ENCODE results near the gene TUFM.
"Not testable (repeated sequence)": the region's sequence is repeated elsewhere in the genome, so short reads cannot be mapped to it uniquely, and the experiment has no call there.

Gene TUFM

GRCh38 chr16:28839004-28839639, 7.0 kb downstream of the TUFM start:
- DNase-seq (ENCODE audit: low read depth in 2 of 2): no peak

DNA sequence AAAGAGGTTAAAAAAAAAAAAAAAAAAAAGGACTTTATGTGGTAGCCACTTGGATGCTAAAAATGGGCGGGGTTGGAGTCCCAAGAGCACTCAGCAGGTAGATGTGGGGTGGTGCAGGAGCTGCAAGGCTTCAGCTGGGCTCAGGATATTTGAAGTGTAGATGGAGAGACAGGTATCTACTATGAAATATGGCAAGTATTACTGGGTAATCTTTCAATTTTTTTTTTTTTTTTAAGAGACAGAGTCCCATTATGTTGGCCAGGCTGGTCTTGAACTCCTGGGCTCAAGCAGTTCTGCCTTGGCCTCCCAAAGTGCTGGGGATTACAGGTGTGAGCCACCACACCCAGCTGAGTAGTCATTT, 7.6 kb downstream of the TUFM start:
- no peak for DNase-seq (ENCODE audit: low read depth in 2 of 2)

DNA sequence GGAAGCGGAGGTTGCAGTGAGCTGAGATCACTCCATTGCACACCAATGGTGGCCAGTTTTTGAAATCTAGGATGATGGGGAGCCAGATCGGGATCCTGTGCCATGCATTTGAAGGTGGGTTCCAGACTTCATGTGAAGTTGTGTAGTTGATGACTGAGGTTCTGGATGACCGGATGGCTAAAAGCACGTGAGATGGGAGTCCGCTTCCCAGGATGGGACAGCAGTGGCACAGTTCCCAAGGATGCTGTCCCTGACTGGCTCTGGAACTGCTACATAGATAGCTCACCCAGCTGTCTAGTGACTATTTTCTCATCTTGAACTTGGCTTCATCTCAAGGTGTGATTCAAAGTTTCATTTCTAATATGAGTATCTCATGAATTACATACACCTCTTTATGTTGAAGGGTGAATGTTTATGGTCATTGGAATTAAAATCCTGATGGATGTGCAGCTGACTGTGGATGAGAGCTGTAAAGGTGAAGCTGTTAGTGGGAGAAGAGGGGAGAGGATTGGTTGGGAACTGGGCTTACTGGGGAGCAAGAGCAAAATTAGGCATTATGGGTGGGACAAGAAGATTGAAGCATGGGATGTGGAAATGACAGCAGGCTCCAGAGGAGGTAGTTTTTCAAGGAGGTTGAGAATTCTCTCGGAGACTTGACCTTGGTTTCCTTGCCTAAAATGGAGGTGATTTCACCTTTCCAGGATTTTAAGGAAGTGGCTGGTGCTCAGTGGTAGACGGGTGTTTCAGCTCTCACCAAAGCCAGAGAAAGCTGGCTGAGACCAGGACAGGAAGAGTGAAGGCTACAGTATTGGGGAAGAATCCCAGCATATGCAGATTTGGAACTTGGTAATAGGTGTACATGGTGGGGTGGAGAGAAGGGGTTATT, 8.2 kb downstream of the TUFM start:
- DNase-seq (ENCODE audit: low read depth in 2 of 2): no peak

DNA sequence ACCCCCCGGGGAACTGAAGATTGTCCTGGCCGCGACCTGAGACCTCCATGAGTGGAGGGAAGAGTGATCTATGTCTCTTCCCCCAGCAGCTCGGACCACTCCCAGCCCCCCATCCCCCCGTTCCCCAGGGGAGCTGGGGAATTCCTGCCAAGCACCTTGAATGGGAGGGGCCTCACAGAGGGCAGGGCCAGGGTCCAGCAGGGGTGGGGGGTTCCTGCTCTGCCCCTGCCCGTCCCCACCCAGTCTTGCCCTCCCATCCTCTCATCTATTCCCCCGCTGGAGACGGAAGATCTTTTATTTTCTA, 9.4 kb downstream of the TUFM start:
- DNase-seq (ENCODE audit: low read depth in 2 of 2): no peak

GRCh38 chr16:28835864-28836760, 10.0 kb downstream of the TUFM start:
- no peak for DNase-seq (ENCODE audit: low read depth in 2 of 2)

GRCh38 chr16:28834873-28835863, 11.0 kb downstream of the TUFM start:
- no peak for DNase-seq (ENCODE audit: low read depth in 2 of 2)

GRCh38 chr16:28834349-28834748, 11.8 kb downstream of the TUFM start:
- no peak for DNase-seq (ENCODE audit: low read depth in 2 of 2)

DNA sequence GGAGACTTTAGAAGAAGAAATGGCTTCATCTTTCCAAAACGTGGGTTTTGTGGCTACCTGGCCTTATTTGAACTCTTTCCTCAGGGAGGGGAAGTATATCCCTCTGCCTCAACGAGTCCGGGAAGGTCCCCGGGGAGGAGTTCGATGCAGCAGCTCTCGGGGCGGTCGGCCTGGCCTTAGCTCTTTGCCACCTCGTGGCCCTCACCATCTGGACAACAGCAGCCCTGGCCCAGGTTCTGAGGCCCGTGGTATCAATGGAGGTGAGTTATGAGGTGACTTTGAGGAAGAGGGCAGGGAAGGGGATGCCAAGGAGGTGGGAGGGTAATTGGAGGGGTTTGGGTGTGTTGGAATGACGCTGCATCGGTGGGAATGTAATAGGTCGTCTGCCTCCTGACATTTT, 15.6 kb downstream of the TUFM start:
- no peak for DNase-seq (ENCODE audit: low read depth in 2 of 2)

- DNase-seq (ENCODE audit: low read depth in 2 of 2): no peak
These were observed 16.4 kb downstream of the TUFM start for GRCh38 chr16:28829747-28830146.

DNA sequence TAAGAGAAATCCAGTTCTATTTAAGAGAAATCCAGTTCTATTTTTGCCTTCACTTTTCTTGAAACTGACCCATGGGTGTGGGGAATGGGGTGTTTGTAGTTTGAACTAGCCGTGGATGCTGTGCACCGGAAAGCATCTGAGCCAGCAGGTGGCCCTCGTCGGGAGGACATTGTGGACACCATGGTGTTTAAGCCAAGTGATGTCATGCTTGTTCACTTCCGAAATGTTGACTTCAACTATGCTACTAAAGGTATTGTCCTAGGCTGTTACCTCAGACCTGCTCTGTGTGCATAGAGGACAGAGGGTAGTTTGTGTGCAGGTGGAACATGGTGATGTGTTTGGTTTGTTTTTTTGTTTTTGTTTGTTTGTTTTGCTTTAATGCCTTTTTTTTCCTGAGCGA, 20.0 kb downstream of the TUFM start:
- DNase-seq (ENCODE audit: low read depth in 2 of 2): no peak

DNA sequence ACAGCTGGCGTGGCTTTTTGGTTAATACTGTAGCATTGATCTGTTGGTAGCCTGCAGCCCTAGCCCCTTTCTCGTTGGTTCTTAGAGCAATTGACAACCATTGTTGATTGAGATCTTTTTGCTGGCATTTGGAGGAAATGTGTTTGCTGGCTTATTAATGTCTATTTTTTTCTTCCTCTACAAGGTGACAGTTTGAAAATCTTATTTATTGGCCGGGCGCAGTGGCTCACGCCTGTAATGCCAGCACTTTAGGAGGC, 21.5 kb downstream of the TUFM start:
- DNase-seq (ENCODE audit: low read depth in 2 of 2): no peak

GRCh38 chr16:28823873-28824716, 22.1 kb downstream of the TUFM start:
- peak; percentile 92 to 94 for DNase-seq (ENCODE audit: low read depth in 2 of 2)

DNA sequence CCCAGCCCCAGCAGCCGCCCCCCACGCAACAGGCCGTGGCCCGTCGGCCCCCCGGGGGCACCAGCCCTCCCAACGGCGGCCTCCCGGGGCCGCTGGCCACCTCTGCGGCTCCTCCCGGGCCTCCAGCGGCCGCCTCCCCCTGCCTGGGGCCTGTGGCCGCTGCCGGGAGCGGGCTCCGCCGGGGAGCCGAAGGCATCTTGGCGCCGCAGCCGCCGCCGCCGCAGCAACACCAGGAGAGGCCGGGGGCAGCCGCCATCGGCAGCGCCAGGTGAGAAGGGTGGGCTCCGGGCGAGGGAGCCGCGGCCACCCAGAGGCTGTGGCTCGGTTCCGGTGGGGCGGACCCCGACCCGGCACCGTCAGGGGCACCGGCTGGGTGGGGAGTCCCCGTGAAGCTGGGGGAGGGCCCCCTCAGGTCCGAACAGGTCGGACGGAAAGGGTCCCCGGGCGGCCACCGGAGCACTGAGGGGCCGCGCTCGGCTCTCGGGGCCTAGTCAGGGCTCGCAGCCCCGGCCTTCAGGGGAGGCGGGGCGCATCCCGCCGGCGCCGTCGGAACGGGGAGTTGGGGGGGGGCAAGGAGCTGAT, 22.8 kb downstream of the TUFM start:
- no peak for DNase-seq (ENCODE audit: low read depth in 2 of 2)

- DNase-seq (ENCODE audit: low read depth in 2 of 2): peak; percentile 89 to 92
These were observed 23.4 kb downstream of the TUFM start, which contains the start of gene ATXN2L for GRCh38 chr16:28822520-28823290. Gene ATXN2L, plus strand, starts transcription at chr16:28822999. Its CDS starts 261 bp downstream, at chr16:28823260.

DNA sequence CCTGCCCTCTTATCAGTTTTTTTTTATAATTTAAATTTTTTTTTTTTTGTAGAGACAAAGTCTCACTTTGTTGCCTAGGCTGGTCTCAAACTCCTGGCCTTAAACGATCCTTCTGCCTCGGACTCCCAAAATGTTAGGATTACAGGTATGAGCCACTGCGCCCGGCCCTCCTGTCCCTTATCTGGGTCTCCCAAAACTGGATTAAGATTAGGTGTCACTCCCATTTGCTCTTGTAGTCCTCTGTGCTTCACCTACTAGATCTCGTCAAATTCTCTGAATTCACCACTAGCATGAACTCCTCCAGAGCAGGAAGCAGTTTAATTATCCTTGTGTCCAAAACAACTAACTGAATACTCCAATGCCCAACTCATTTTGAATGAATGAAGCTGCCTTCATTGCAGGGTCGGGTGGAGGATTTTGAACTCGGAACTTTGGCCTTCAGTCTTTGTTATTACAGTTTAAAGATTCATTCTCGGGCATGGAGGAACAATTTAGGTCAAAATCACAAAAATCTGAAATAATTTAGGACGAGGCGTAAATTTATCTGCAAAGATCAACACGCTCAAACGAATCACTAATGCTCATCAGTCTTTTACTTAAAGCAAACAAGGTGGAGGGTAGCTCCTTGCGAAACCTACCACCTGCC, 24.2 kb downstream of the TUFM start:
- DNase-seq (ENCODE audit: low read depth in 2 of 2): no peak

DNA sequence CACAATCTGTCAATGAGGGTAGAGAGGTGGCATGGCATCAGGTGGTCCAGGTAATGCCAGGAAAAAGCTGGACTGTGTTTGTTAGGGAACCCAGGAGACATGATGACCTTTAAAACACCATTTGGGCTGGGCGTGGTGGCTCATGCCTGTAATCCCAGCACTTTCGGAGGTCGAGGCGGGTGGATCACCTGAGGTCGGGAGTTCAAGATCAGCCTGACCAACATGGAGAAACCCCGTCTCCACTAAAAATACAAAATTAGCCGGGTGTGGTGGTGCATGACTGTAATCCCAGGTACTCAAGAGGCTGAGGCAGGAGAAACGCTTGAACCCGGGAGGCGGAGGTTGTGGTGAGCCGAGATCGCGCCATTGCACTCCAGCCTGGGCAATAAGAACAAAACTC, 25.6 kb downstream of the TUFM start:
- not testable (repeated sequence) for DNase-seq (ENCODE audit: low read depth in 2 of 2)

- no peak for DNase-seq (ENCODE audit: low read depth in 2 of 2)
These were observed 26.1 kb downstream of the TUFM start for GRCh38 chr16:28820016-28820415.

GRCh38 chr16:28807445-28808120, 38.6 kb downstream of the TUFM start:
- DNase-seq (ENCODE audit: low read depth in 2 of 2): not testable (repeated sequence)
